IgD-negative memory B cell (primary cell): ENCODE results near the gene DAGLA. TPM values are rescaled to one million over a fixed set of nuclear protein-coding genes. Genes with fewer than 3 reads are reported as not detected.

ENCODE experiments used
- H3K27ac Mint-ChIP-seq, 3 donors: one replicate each; pipeline ENCODE4 v1.8.0; 2020 to 2022; ENCODE audit warnings: mild to moderate bottlenecking in 3 of 3, mixed read lengths in 3 of 3, moderate library complexity in 1 of 3
- H3K27me3 Mint-ChIP-seq: one replicate; pipeline ENCODE4 v1.8.0; 2021; ENCODE audit warnings: mixed read lengths
- H3K36me3 Mint-ChIP-seq: one replicate; pipeline ENCODE4 v1.8.0; 2020; ENCODE audit warnings: mild to moderate bottlenecking, mixed read lengths
- H3K4me1 Mint-ChIP-seq, 3 donors: one replicate each; pipeline ENCODE4 v1.8.0; 2020 to 2022; ENCODE audit warnings: mixed read lengths in 3 of 3, mild to moderate bottlenecking in 1 of 3
- H3K4me3 Mint-ChIP-seq, 4 donors: one replicate each; pipeline ENCODE4 v1.8.0; 2020 to 2022; ENCODE audit warnings: mild to moderate bottlenecking in 4 of 4, mixed read lengths in 4 of 4, moderate library complexity in 3 of 4
- H3K9me3 Mint-ChIP-seq, 3 donors: one replicate each; pipeline ENCODE4 v1.8.0; 2020 to 2021; ENCODE audit warnings: mixed read lengths in 3 of 3, mild to moderate bottlenecking in 1 of 3
- polyA plus RNA-seq: library from polyadenylated mRNA; unstranded; fragments of 300-500 nt; fragmentation: Illumina TruSeq; gene quantifications from one replicate; pipeline ENCODE4 v1.2.3, GENCODE V29; 2021

Gene DAGLA, protein sequence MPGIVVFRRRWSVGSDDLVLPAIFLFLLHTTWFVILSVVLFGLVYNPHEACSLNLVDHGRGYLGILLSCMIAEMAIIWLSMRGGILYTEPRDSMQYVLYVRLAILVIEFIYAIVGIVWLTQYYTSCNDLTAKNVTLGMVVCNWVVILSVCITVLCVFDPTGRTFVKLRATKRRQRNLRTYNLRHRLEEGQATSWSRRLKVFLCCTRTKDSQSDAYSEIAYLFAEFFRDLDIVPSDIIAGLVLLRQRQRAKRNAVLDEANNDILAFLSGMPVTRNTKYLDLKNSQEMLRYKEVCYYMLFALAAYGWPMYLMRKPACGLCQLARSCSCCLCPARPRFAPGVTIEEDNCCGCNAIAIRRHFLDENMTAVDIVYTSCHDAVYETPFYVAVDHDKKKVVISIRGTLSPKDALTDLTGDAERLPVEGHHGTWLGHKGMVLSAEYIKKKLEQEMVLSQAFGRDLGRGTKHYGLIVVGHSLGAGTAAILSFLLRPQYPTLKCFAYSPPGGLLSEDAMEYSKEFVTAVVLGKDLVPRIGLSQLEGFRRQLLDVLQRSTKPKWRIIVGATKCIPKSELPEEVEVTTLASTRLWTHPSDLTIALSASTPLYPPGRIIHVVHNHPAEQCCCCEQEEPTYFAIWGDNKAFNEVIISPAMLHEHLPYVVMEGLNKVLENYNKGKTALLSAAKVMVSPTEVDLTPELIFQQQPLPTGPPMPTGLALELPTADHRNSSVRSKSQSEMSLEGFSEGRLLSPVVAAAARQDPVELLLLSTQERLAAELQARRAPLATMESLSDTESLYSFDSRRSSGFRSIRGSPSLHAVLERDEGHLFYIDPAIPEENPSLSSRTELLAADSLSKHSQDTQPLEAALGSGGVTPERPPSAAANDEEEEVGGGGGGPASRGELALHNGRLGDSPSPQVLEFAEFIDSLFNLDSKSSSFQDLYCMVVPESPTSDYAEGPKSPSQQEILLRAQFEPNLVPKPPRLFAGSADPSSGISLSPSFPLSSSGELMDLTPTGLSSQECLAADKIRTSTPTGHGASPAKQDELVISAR
- not detected for polyA plus RNA-seq

GRCh38 chr11:61679893-61680621, at the start of gene DAGLA:
Gene DAGLA (plus strand): TSS chr11:61680391. CDS start chr11:61720156, 39,765 bp downstream.
- H3K4me3 Mint-ChIP-seq: peak within 1 kb of the TSS in 3 of 4 donors; percentile 8 to 83 (median 51)
- peaks cover 1% of the 10 kb centered on the region for H3K36me3 Mint-ChIP-seq
- no peak within 1 kb of the TSS for H3K27ac Mint-ChIP-seq
- H3K4me1 Mint-ChIP-seq: peaks cover 0 to 4% (median 3%) of the 10 kb centered on the region in 3 donors
- peaks cover 23% of the 10 kb centered on the region for H3K27me3 Mint-ChIP-seq
- no peaks in the 10 kb centered on the region for H3K9me3 Mint-ChIP-seq

- Mint-ChIP-seq H3K4me3 (no peak overlapping the region), H3K9me3 (peaks cover 0 to 4% (median 0%) of the 10 kb centered on the region in 3 donors), H3K36me3 (no peaks in the 10 kb centered on the region), H3K27ac (no peak overlapping the region), H3K4me1 (no peaks in the 10 kb centered on the region), H3K27me3 (peaks cover 12% of the 10 kb centered on the region)
Observed at GRCh38 chr11:61632096-61632495, 48.1 kb upstream of the DAGLA start.

- no peak overlapping the region for H3K27ac Mint-ChIP-seq
- peaks cover 4% of the 10 kb centered on the region for H3K27me3 Mint-ChIP-seq
- no peak overlapping the region for H3K4me3 Mint-ChIP-seq
- no peaks in the 10 kb centered on the region for H3K4me1 Mint-ChIP-seq
- no peaks in the 10 kb centered on the region for H3K36me3 Mint-ChIP-seq
- H3K9me3 Mint-ChIP-seq: no peaks in the 10 kb centered on the region
Observed at GRCh38 chr11:61635304-61635703, 44.9 kb upstream of the DAGLA start.

- no peaks in the 10 kb centered on the region for H3K9me3 Mint-ChIP-seq
- peaks cover 4% of the 10 kb centered on the region for H3K27me3 Mint-ChIP-seq
- no peaks in the 10 kb centered on the region for H3K4me1 Mint-ChIP-seq
- H3K27ac Mint-ChIP-seq: no peak overlapping the region
- H3K4me3 Mint-ChIP-seq: no peak overlapping the region
- H3K36me3 Mint-ChIP-seq: no peaks in the 10 kb centered on the region
Observed at GRCh38 chr11:61635787-61636186, 44.4 kb upstream of the DAGLA start.

GRCh38 chr11:61636676-61637075, 43.5 kb upstream of the DAGLA start:
- peaks cover 4% of the 10 kb centered on the region for H3K27me3 Mint-ChIP-seq
- H3K36me3 Mint-ChIP-seq: no peaks in the 10 kb centered on the region
- no peaks in the 10 kb centered on the region for H3K9me3 Mint-ChIP-seq
- no peak overlapping the region for H3K27ac Mint-ChIP-seq
- H3K4me3 Mint-ChIP-seq: no peak overlapping the region
- H3K4me1 Mint-ChIP-seq: no peaks in the 10 kb centered on the region

GRCh38 chr11:61637277-61637676, 42.9 kb upstream of the DAGLA start:
- H3K4me3 Mint-ChIP-seq: no peak overlapping the region
- H3K9me3 Mint-ChIP-seq: no peaks in the 10 kb centered on the region
- no peaks in the 10 kb centered on the region for H3K4me1 Mint-ChIP-seq
- H3K36me3 Mint-ChIP-seq: no peaks in the 10 kb centered on the region
- no peak overlapping the region for H3K27ac Mint-ChIP-seq
- H3K27me3 Mint-ChIP-seq: peaks cover 4% of the 10 kb centered on the region

- Mint-ChIP-seq H3K4me3 (no peak overlapping the region), H3K4me1 (no peaks in the 10 kb centered on the region), H3K36me3 (no peaks in the 10 kb centered on the region), H3K9me3 (no peaks in the 10 kb centered on the region), H3K27ac (no peak overlapping the region), H3K27me3 (peaks cover 1% of the 10 kb centered on the region)
Observed at GRCh38 chr11:61639816-61640443, 40.3 kb upstream of the DAGLA start.

DNA sequence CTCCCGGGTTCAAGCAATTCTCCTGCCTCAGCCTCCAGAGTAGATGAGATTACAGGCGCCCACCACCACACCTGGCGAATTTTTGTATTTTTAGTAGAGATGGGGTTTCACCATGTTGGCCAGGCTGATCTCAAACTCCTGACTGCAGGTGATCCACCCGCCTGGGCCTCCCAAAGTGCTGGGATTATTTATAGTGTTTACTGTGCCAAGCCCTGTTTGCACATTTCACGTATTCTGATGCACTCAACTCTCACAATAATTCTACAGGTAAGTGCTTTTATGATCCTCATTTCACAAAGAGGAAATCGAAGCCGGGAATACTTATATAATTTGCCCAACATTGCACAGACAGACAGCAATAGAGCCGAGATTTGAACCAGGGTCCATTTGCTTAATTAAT, 38.0 kb upstream of the DAGLA start:
- no peaks in the 10 kb centered on the region for H3K36me3 Mint-ChIP-seq
- peaks cover 0 to 1% (median 0%) of the 10 kb centered on the region in 3 donors for H3K4me1 Mint-ChIP-seq
- no peak overlapping the region for H3K27ac Mint-ChIP-seq
- no peaks in the 10 kb centered on the region for H3K27me3 Mint-ChIP-seq
- H3K9me3 Mint-ChIP-seq: no peaks in the 10 kb centered on the region
- H3K4me3 Mint-ChIP-seq: no peak overlapping the region

DNA sequence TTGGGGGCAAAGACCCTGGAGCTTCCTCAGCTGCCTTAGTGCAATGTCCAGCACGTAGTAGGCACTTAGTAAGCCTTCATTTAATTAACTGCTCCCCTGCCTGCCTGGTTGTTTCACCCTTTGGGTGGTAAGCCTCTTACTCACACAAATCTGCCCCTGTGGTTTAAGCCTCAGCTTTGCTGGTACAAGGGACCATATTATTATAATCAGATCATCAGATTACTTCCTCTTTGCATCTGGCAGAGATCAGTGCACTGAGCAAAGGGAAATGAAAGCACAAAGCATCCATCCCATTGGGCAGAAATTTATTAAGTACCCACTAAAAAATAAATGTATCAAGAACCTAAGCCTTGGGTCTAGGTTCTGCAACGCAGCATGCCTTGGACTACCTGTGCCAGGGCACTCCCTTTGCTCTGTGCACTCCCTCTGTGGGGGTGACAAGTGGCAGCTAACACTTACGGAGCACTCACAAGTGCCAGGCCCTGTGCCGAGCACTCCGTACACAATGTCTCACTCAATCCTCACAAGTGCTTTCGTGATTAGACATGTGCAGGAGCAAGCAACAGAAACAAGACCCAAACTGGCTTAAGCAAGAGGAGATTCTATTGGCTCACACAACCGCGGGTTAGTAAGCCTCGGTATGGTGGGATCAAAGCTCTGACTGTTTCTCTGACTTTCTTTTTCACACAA, 34.9 kb upstream of the DAGLA start:
- Mint-ChIP-seq H3K9me3 (no peaks in the 10 kb centered on the region), H3K4me1 (peaks cover 0 to 1% (median 0%) of the 10 kb centered on the region in 3 donors), H3K4me3 (no peak overlapping the region), H3K27me3 (no peaks in the 10 kb centered on the region), H3K36me3 (no peaks in the 10 kb centered on the region), H3K27ac (no peak overlapping the region)

DNA sequence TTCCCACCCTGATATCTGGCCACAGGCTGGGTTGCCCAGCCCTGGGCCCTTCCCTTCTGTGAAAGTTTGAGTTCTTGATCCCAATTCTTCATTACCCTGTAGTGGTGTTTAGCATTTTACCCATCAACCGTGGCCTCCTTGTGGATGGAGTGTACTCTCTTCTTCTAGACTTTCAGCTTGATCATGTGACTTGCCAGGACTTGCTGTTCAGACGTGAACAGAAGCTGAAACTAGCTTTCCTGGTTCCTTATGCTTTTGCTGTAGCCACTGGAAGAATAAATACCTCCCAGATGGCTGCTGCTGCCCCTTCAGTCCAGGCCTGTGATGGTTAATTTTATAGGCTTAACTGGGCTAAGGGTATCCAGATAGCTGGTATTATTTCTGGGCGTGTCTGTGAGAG, 32.7 kb upstream of the DAGLA start:
- Mint-ChIP-seq H3K27me3 (peaks cover 5% of the 10 kb centered on the region), H3K36me3 (no peaks in the 10 kb centered on the region), H3K27ac (no peak overlapping the region), H3K9me3 (no peaks in the 10 kb centered on the region), H3K4me3 (no peak overlapping the region), H3K4me1 (peaks cover 0 to 1% (median 0%) of the 10 kb centered on the region in 3 donors)

- H3K4me1 Mint-ChIP-seq: no peaks in the 10 kb centered on the region
- no peak overlapping the region for H3K27ac Mint-ChIP-seq
- peaks cover 17% of the 10 kb centered on the region for H3K27me3 Mint-ChIP-seq
- H3K4me3 Mint-ChIP-seq: no peak overlapping the region
- H3K36me3 Mint-ChIP-seq: no peaks in the 10 kb centered on the region
- H3K9me3 Mint-ChIP-seq: no peaks in the 10 kb centered on the region
Observed at GRCh38 chr11:61650781-61651571, 29.2 kb upstream of the DAGLA start.

- Mint-ChIP-seq H3K27me3 (peaks cover 19% of the 10 kb centered on the region), H3K27ac (no peak overlapping the region), H3K4me3 (no peak overlapping the region), H3K36me3 (no peaks in the 10 kb centered on the region), H3K4me1 (no peaks in the 10 kb centered on the region), H3K9me3 (no peaks in the 10 kb centered on the region)
Observed at GRCh38 chr11:61652135-61652534, 28.1 kb upstream of the DAGLA start.

GRCh38 chr11:61654397-61654829, 25.8 kb upstream of the DAGLA start:
- no peak overlapping the region for H3K4me3 Mint-ChIP-seq
- no peaks in the 10 kb centered on the region for H3K9me3 Mint-ChIP-seq
- no peaks in the 10 kb centered on the region for H3K4me1 Mint-ChIP-seq
- no peaks in the 10 kb centered on the region for H3K36me3 Mint-ChIP-seq
- no peak overlapping the region for H3K27ac Mint-ChIP-seq
- peaks cover 24% of the 10 kb centered on the region for H3K27me3 Mint-ChIP-seq
